ENCODE data around the gene CIB4. TPM values are rescaled to one million over a fixed set of nuclear protein-coding genes. Genes with fewer than 3 reads are reported as not detected.

Gene CIB4
- total RNA-seq, 1 experiment from 2014 or later: not detected

DNA sequence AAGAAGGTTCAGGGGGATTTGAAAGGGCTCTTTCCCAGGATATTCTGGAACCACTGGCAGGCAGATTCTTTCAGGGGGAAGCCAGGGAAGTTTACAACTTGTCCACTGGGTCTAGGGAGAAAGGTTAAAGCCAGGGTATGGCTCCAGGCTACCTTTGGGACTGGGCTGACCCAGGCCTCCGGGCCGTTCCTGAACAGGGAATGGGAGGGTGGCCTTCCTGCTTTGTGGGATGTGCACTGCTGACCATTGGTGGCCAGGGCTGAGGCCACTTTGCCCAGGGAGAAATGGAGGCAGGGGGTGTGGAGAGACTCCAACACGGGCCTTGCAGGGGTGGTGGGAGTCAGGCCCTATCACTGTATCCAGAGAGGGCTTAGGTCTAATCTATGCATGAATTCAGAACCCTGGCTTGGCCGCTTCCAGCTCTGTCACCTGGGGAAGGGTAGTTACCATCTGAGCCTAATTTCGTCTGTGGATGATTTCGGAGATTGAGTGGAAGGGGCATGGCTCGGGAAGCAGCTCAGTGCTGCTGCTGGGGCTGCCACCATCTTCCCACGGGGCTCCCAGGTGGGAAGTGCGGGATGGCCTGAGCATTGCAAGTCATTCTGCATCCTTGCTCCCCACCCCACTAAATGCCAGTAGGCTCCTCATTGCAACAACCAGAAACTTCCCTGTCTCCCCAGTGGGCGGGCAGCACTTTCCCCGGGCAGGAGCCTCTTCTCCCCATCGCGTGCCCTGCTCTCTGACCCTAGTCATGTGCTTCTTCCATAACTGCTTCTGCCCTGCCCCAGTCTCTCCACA, 106.1 kb downstream of the CIB4 start:
- H3K9me3 ChIP-seq: no peaks in the 10 kb centered on the region
- DNase-seq: no peak
- intact Hi-C loops (cut with micrococcal nuclease; ENCODE audit: unreplicated experiment): no loop called here
- Mint-ChIP-seq H3K9me3 (ENCODE audit: unreplicated experiment) (no peaks in the 10 kb centered on the region), H3K4me1 (ENCODE audit: low read depth, unreplicated experiment) (no peaks in the 10 kb centered on the region), H3K36me3 (ENCODE audit: insufficient read depth, unreplicated experiment) (no peaks in the 10 kb centered on the region), H3K4me3 (ENCODE audit: unreplicated experiment) (no peak overlapping the region), H3K27me3 (ENCODE audit: insufficient read depth, unreplicated experiment) (peaks cover 3% of the 10 kb centered on the region), H3K27ac (ENCODE audit: unreplicated experiment) (no peak overlapping the region)
- POLR2A ChIA-PET: no interaction called here
- H3K4me1 ChIP-seq: no peaks in the 10 kb centered on the region
- CTCF ChIA-PET: no interaction called here
- TF ChIP-seq CTCF (IDR thresholded peaks at IDR 0.05; ENCODE audit: insufficient read depth in 1 of 2, low read depth in 1 of 2, low read length in 1 of 2, severe bottlenecking in 1 of 2, unreplicated experiment in 1 of 2): no peak
- H3K36me3 ChIP-seq (ENCODE audit: control insufficient read depth, insufficient read depth, low read length): no peaks in the 10 kb centered on the region
- BruUV-seq (replicated peaks): no TSS peak
- no peaks in the 10 kb centered on the region for H3K27me3 ChIP-seq (replicated peaks; ENCODE audit: control insufficient read depth, insufficient read depth, low read length)
- no peak overlapping the region for H3K4me3 ChIP-seq (ENCODE audit: low read depth, low read length)

- no peak overlapping the region for H3K4me3 Mint-ChIP-seq (ENCODE audit: unreplicated experiment)
- no peaks in the 10 kb centered on the region for H3K9me3 ChIP-seq
- no peak overlapping the region for H3K27ac Mint-ChIP-seq (ENCODE audit: unreplicated experiment)
- H3K4me1 ChIP-seq: no peaks in the 10 kb centered on the region
- no peak overlapping the region for H3K4me3 ChIP-seq (ENCODE audit: low read depth, low read length)
- no peaks in the 10 kb centered on the region for H3K36me3 Mint-ChIP-seq (ENCODE audit: insufficient read depth, unreplicated experiment)
- intact Hi-C loops (cut with micrococcal nuclease; ENCODE audit: unreplicated experiment): no loop called here
- TF ChIP-seq CTCF (IDR thresholded peaks at IDR 0.05; ENCODE audit: insufficient read depth in 1 of 2, low read depth in 1 of 2, low read length in 1 of 2, severe bottlenecking in 1 of 2, unreplicated experiment in 1 of 2): no peak
- no peak for DNase-seq
- POLR2A ChIA-PET: no interaction called here
- no peaks in the 10 kb centered on the region for H3K36me3 ChIP-seq (ENCODE audit: control insufficient read depth, insufficient read depth, low read length)
- peaks cover 3% of the 10 kb centered on the region for H3K27me3 Mint-ChIP-seq (ENCODE audit: insufficient read depth, unreplicated experiment)
- no peaks in the 10 kb centered on the region for H3K4me1 Mint-ChIP-seq (ENCODE audit: low read depth, unreplicated experiment)
- CTCF ChIA-PET: interaction anchor here (0.6 to 1.3 kb wide), 2 partner anchors 13 to 23 kb away, joined by 3 read pairs; no protein-coding TSS in a partner anchor
- BruUV-seq (replicated peaks): no TSS peak
- no peaks in the 10 kb centered on the region for H3K9me3 Mint-ChIP-seq (ENCODE audit: unreplicated experiment)
- no peaks in the 10 kb centered on the region for H3K27me3 ChIP-seq (replicated peaks; ENCODE audit: control insufficient read depth, insufficient read depth, low read length)
Measured at GRCh38 chr2:26534098-26534864, 106.9 kb downstream of the CIB4 start.

DNA sequence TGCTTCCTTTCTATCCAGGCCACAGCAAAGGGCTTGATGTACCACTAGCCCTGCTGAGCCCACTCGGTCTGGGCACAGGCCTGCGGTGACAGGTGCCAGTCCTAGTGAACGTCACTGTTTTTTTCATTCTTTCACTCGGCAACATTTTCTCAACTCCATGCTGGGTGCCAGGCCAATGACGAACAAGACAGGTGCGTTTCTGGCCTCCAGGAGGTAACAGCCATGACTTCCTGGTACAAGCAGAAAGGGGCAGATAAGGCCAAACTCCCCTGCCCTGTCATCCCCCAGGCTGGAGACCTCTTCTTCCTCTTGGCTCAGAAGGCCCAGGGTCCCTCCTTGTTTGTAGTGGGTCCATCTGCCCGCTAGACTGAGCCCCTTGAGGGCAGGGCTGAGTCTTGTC, 107.5 kb downstream of the CIB4 start:
- no peaks in the 10 kb centered on the region for H3K36me3 Mint-ChIP-seq (ENCODE audit: insufficient read depth, unreplicated experiment)
- peaks cover 3% of the 10 kb centered on the region for H3K27me3 Mint-ChIP-seq (ENCODE audit: insufficient read depth, unreplicated experiment)
- no peak overlapping the region for H3K4me3 Mint-ChIP-seq (ENCODE audit: unreplicated experiment)
- ChIA-PET CTCF (interaction anchor here (0.6 to 1.3 kb wide), 2 partner anchors 13 to 22 kb away, joined by 3 read pairs; no protein-coding TSS in a partner anchor), POLR2A (no interaction called here)
- Histone ChIP-seq H3K4me1 (no peaks in the 10 kb centered on the region), H3K36me3 (ENCODE audit: control insufficient read depth, insufficient read depth, low read length) (no peaks in the 10 kb centered on the region), H3K27me3 (replicated peaks; ENCODE audit: control insufficient read depth, insufficient read depth, low read length) (no peaks in the 10 kb centered on the region), H3K9me3 (no peaks in the 10 kb centered on the region), H3K4me3 (ENCODE audit: low read depth, low read length) (no peak overlapping the region)
- intact Hi-C loops (cut with micrococcal nuclease; ENCODE audit: unreplicated experiment): no loop called here
- no peak for TF ChIP-seq CTCF (IDR thresholded peaks at IDR 0.05; ENCODE audit: insufficient read depth in 1 of 2, low read depth in 1 of 2, low read length in 1 of 2, severe bottlenecking in 1 of 2, unreplicated experiment in 1 of 2)
- H3K9me3 Mint-ChIP-seq (ENCODE audit: unreplicated experiment): no peaks in the 10 kb centered on the region
- no peak overlapping the region for H3K27ac Mint-ChIP-seq (ENCODE audit: unreplicated experiment)
- BruUV-seq (replicated peaks): no TSS peak
- peak in 1 of 2 experiments; percentile 20 for DNase-seq
- H3K4me1 Mint-ChIP-seq (ENCODE audit: low read depth, unreplicated experiment): no peaks in the 10 kb centered on the region

All from Caco-2 (cell line).